Stimulated activated CD4-positive, alpha-beta T cell treated with anti-CD3 and anti-CD28 coated beads, Interleukin-1b, Interleukin-23, amount 100 ng/mL, for 4 hours (primary cell): ENCODE data around the gene CD3E.
A peak's percentile ranks its signal among the peaks of the same experiment; 100 is the strongest.

Experiments used
- DNase-seq, 2 donors: peaks; one replicate each; pipeline ENCODE4 v3.0.0-alpha.2; 2020; ENCODE audit warnings: low read depth in 2 of 2

The CD3E gene

GRCh38 chr11:118322721-118323120, 18.2 kb downstream of the CD3E start:
- no peak for DNase-seq

DNA sequence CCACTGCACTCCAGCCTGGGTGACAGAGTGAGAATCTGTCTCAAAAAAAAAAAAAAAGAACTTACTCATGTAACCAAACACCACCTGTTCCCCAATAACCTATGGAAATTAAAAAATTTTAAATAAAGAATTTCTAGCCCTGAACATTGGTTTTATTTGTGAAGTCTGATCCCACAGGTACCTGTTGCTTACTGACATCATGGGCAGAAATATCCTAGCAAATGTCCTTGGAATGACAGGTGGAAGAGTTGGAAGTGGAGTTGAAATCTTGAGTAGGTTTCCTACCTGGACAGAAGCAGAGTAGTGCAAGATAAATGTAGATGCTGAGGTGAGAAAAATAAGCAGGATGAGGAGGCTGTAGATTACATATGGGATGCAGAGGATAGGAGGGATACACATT, 20.8 kb downstream of the CD3E start:
- DNase-seq = no peak

- no peak for DNase-seq
Measured at GRCh38 chr11:118328745-118329144, 24.2 kb downstream of the CD3E start.

- no peak for DNase-seq
Measured at GRCh38 chr11:118334745-118335144, 30.2 kb downstream of the CD3E start.

DNA sequence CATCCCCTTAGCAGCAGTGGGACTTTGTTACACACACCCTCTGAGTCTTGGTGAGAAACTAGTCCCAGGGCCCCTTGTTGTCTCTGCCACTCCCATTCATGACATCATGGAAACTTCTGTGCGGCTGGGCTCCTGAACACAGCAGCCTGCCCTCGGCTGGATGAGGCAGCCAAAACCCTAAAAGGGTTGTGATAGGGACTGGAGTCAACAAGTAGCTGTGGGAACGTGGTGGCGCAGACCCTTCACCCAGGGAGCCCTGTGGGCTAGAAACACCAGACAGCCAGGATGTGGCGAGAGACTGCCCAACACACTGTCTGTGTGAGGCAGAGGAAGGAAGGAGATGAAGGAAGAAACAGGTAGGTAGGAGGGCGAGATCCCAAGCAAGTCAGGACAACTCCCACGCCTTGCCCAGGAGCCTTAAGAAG, 34.1 kb downstream of the CD3E start:
- DNase-seq = peak; percentile 62 to 80

- no peak for DNase-seq
Measured at GRCh38 chr11:118339281-118339961, 34.9 kb downstream of the CD3E start.

- no peak for DNase-seq
Measured at GRCh38 chr11:118340449-118340848, 35.9 kb downstream of the CD3E start.

DNA sequence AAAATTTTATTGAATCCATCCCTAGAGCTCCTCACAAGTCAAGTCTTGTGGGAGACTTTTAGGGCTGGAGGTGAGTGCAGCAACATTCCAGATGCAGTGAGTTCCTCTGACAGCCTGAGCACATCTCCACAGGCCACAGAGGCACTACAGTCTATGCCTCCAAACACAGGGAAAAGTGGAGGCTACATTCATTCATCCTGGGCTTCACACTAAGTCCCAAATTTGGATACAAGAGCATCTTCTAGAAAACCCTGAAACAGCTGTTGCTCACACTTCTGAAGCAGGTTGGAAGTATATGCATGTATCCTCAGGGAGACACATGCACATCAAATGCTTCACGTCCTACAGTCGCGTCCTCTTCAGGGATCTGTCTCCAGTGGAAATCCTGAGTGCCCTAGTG, 36.7 kb downstream of the CD3E start:
- DNase-seq = no peak

DNA sequence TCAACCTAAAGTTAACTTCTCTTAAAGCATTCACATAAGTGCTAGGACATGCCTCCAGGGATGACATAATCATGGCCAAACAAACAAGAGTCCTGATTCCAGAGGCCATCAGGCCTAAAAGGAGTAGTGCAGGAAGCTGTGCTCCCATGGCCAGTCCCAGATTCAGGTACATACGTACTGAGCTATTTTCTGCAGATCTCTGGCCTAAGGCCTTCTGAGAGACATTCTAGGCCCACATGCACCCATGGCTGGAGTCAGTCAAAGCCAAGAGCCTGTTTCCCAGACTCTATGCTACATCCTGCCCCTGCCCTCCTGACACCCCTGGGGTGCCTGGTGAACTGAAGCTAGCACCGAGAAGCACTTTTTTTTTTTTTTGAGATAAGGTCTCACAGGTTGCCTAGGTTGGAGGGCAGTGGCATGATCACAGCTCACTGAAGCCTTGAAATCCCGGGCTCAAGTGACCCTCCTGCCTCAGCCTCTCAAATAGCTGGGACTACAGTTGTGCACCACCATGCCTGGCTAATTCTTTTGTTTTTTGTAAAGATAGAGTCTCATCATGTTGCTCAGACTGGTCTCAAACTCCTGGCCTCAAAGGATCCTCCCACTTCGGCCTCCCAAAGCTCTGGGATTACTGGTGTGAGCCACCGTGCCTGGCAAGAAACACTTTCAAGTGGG, 37.4 kb downstream of the CD3E start:
- no peak for DNase-seq

GRCh38 chr11:118342503-118343161, 38.1 kb downstream of the CD3E start, which contains the start of gene CD3D:
Gene CD3D (minus strand): TSS chr11:118342705. CDS start chr11:118342607, 98 bp downstream.
- DNase-seq = peak; percentile 44 to 61

DNA sequence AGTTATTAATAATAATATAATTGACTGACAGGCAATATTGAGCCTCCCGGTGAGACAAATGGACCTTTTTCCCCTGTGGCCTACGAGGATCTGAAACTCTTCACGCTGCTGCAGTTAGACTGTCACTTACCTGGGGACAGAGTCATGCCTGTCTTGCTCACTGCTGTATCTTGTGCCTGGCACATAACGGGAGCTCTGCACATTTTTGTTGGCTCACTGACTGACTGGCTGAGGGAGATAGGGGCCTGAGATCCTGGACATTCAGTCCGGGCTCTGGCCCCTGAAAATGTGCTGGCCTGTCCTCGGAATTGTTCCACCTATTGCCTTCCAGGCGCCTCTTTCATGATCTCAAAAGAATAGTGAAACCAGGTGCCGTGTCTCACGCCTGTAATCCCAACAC, 38.7 kb downstream of the CD3E start:
- no peak for DNase-seq

DNA sequence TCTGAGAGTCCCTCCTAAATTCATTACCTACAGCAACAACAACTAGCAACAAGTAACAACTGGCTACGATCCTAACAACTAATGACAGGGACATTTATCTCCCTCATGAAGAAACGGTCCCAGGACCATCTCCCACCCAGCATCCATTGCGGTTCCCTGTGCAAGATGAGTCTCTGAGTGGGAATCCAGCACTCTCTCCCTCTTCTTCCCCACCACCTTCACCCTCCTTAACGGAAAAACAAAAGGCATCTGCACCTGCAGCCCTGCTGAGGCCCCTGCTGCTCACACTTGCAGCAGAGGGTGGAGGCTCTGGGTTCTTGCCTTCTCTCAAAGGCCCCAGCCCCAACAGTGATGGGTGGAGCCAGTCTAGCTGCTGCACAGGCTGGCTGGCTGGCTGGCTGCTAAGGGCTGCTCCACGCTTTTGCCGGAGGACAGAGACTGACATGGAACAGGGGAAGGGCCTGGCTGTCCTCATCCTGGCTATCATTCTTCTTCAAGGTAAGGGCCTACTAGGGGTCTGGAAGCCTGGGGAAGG, 39.5 kb downstream of the CD3E start, which contains the start of gene CD3G:
Gene CD3G, plus strand, starts transcription at position 364 of the 535 bp plus-strand sequence. Its CDS starts 80 bp downstream, at position 444.
- peak; percentile 51 to 56 for DNase-seq

DNA sequence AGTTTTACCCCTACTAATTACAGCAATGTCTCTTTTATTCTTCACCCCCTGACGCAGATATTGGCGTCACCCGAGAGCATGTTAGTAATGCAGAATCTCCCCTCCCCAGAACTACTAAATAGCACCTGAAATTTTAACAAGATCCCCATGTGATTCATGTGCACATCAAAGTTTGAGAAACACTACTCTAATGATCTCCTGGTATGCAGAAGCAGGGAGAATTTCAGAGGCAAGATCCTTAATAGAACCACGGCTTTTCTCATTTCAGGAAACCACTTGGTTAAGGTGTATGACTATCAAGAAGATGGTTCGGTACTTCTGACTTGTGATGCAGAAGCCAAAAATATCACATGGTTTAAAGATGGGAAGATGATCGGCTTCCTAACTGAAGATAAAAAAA, 44.9 kb downstream of the CD3E start:
- no peak for DNase-seq

DNA sequence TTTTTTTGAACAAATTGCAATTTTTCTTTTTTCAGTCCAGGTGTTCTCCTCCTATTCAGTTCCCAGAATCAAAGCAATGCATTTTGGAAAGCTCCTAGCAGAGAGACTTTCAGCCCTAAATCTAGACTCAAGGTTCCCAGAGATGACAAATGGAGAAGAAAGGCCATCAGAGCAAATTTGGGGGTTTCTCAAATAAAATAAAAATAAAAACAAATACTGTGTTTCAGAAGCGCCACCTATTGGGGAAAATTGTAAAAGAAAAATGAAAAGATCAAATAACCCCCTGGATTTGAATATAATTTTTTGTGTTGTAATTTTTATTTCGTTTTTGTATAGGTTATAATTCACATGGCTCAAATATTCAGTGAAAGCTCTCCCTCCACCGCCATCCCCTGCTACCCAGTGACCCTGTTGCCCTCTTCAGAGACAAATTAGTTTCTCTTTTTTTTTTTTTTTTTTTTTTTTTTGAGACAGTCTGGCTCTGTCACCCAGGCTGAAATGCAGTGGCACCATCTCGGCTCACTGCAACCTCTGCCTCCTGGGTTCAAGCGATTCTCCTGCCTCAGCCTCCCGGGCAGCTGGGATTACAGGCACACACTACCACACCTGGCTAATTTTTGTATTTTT, 48.7 kb downstream of the CD3E start:
- DNase-seq = no peak

DNA sequence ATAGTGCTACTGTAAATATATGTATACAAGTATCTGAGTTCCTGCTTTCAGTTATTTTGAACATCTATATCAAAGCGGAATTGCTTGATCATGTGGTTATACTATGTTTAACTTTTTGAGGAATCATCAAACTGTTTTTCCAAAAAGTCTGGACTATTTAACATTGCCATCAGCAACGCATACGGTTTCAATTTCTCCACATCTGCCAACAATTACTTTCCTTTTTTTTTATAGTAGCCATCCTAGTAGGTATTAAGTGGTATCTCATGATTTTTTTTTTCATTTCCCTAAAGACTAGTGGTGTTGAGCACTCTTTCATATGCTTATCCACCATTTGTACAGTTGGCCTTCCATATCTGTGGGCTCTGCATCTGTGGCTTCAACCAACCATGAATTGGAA, 53.5 kb downstream of the CD3E start:
- no peak for DNase-seq

DNA sequence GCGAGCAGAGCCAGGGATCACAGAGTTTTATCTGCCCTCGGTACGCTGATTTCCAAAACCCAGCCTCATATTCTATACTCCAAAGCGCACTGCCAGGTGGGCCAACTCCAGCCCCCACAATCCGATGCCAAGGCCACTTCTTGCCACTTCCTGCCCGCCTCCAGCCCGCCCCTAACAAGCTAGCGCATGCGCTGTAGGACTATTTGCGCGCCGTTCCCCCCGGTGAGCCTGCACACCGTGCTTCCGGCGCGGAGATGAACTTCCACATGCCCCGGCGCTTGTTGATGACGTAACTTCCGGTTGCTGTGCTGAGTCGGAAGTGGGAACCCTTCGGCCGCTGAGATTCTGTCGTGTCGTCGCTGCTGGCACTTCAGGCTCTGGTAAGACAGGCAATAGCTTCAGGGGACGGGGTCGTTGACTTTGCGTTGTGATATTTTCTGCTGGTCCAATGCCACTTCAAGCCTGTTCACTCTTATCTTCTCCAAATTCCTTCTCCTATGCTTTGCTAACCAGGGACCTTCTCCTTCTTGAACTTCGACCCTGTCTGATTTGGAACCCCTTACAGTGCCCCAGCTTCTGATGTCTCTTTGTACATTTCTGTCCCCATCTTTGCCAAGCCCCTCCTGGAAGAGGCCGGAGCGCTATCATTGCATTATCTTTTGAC, 54.9 kb downstream of the CD3E start, which contains the start of gene UBE4A:
Gene UBE4A, plus strand, starts transcription at position 306 of the 664 bp plus-strand sequence. CDS start 5,481 bp downstream, outside the sequence.
- peak; percentile 96 to 99 for DNase-seq

- DNase-seq = no peak
Measured at GRCh38 chr11:118364956-118365615, 60.6 kb downstream of the CD3E start.
